Activated CD4-positive, alpha-beta T cell treated with anti-CD3 and anti-CD28 coated beads, Interleukin-2, amount 10 ng/mL, durations not matched to agents 7 days and 5 days (primary cell): ENCODE data around the gene SSBP4. TPM values are rescaled to one million over a fixed set of nuclear protein-coding genes. Genes with fewer than 3 reads are reported as not detected.

Experiments
- CTCF ChIA-PET: fragments of 350-600 bp; sonication (Branson Sonifier 250); formaldehyde crosslinking; loops from one replicate; lab custom pipeline; 2021; ENCODE audit warnings: antibody characterized with exemption; lab: Charles Lee
- POLR2A ChIA-PET: fragments of 350-600 bp; sonication (Branson Sonifier 250); formaldehyde crosslinking; loops from one replicate; lab custom pipeline; 2021; ENCODE audit warnings: antibody characterized with exemption; lab: Charles Lee
- DNase-seq: peaks from one replicate; pipeline ENCODE4 v3.0.0-alpha.2; 2020
- H3K27ac Mint-ChIP-seq: one replicate; pipeline ENCODE4 v1.8.0; 2021; ENCODE audit warnings: mild to moderate bottlenecking, moderate library complexity, mixed read lengths
- H3K27me3 Mint-ChIP-seq: one replicate; pipeline ENCODE4 v1.8.0; 2021; ENCODE audit warnings: mixed read lengths
- H3K36me3 Mint-ChIP-seq: one replicate; pipeline ENCODE4 v1.8.0; 2021; ENCODE audit warnings: low read depth, mixed read lengths
- H3K4me1 Mint-ChIP-seq: one replicate; pipeline ENCODE4 v1.8.0; 2021; ENCODE audit warnings: mixed read lengths
- H3K4me3 Mint-ChIP-seq: one replicate; pipeline ENCODE4 v1.8.0; 2021; ENCODE audit warnings: mild to moderate bottlenecking, moderate library complexity, mixed read lengths
- H3K9me3 Mint-ChIP-seq: one replicate; pipeline ENCODE4 v1.8.0; 2021; ENCODE audit warnings: mixed read lengths
- total RNA-seq, 2 experiments: library from RNA; stranded (reverse); gene quantifications; one replicate each; pipeline ENCODE4 v1.2.3, GENCODE V29; 2021

The SSBP4 gene
- total RNA-seq, 2 experiments from 2014 or later, result 112 to 123 TPM

- Mint-ChIP-seq H3K4me3 (peak overlapping the region; percentile 74), H3K36me3 (peaks cover 7% of the 10 kb centered on the region), H3K4me1 (peaks cover 69% of the 10 kb centered on the region), H3K27ac (peak overlapping the region; percentile 51), H3K27me3 (peaks cover 36% of the 10 kb centered on the region), H3K9me3 (no peaks in the 10 kb centered on the region)
- ChIA-PET CTCF (interaction anchor here (0.6 to 4.1 kb wide), 7 partner anchors 22 to 594 kb away, joined by 3 to 22 read pairs (median 3); no protein-coding TSS in a partner anchor), POLR2A (interaction anchor here (0.6 to 1.9 kb wide), 3 partner anchors 99 to 138 kb away, joined by 3 to 7 read pairs (median 4); partner anchors contain the start of gene JUND)
- no peak for DNase-seq
These were observed 1.8 kb upstream of the SSBP4 start for GRCh38 chr19:18417250-18418028.

- Mint-ChIP-seq H3K27ac (peak overlapping the region; percentile 36), H3K27me3 (peaks cover 31% of the 10 kb centered on the region)
- CTCF ChIA-PET, result interaction anchor here (0.6 to 4.1 kb wide), 9 partner anchors 7 to 593 kb away, joined by 3 to 22 read pairs (median 4); partner anchors contain the start of gene REX1BD
These were observed 1.1 kb upstream of the SSBP4 start for GRCh38 chr19:18418029-18418482.

GRCh38 chr19:18418483-18419194, 559 bp upstream of the SSBP4 start:
- Mint-ChIP-seq H3K27me3 (peaks cover 28% of the 10 kb centered on the region), H3K4me3 (peak overlapping the region; percentile 74), H3K27ac (peak overlapping the region; percentile 85), H3K9me3 (no peaks in the 10 kb centered on the region), H3K4me1 (peaks cover 81% of the 10 kb centered on the region), H3K36me3 (peaks cover 15% of the 10 kb centered on the region)
- ChIA-PET CTCF (interaction anchor here (0.7 to 4.1 kb wide), 22 partner anchors 8 to 412 kb away, joined by 3 to 22 read pairs (median 3); partner anchors contain the start of genes REX1BD and UPF1), POLR2A (interaction anchor here (0.6 to 1.9 kb wide), 2 partner anchors 100 to 137 kb away, joined by 4 to 7 read pairs; partner anchors contain the start of gene JUND)
- DNase-seq, result no peak

More at GRCh38 chr19:18418029-18418482, 1.1 kb upstream of the SSBP4 start:
- Mint-ChIP-seq H3K4me1 (peaks cover 75% of the 10 kb centered on the region), H3K9me3 (no peaks in the 10 kb centered on the region), H3K36me3 (peaks cover 12% of the 10 kb centered on the region), H3K4me3 (peak overlapping the region; percentile 74)
- POLR2A ChIA-PET, result interaction anchor here (0.6 to 1.9 kb wide), 2 partner anchors 99 to 136 kb away, joined by 4 to 7 read pairs; partner anchors contain the start of gene JUND
- no peak for DNase-seq

- ChIA-PET CTCF (interaction anchor here (0.5 to 4.1 kb wide), 23 partner anchors 8 to 1127 kb away, joined by 3 to 22 read pairs (median 3); partner anchors contain the start of genes REX1BD and UPF1), POLR2A (interaction anchor here (0.6 to 1.9 kb wide), 3 partner anchors 107 to 406 kb away, joined by 3 to 7 read pairs (median 4); partner anchors contain the start of gene JUND)
- Mint-ChIP-seq H3K4me3 (peak overlapping the region; percentile 89), H3K27ac (peak overlapping the region; percentile 76), H3K36me3 (peaks cover 18% of the 10 kb centered on the region), H3K27me3 (peaks cover 28% of the 10 kb centered on the region), H3K9me3 (no peaks in the 10 kb centered on the region), H3K4me1 (peaks cover 84% of the 10 kb centered on the region)
- DNase-seq, result peak; percentile 57
These were observed 682 bp downstream of the SSBP4 start for GRCh38 chr19:18419699-18420460.

GRCh38 chr19:18420930-18421329, 1.7 kb downstream of the SSBP4 start:
- Mint-ChIP-seq H3K9me3 (no peaks in the 10 kb centered on the region), H3K4me1 (peaks cover 83% of the 10 kb centered on the region), H3K27me3 (peaks cover 24% of the 10 kb centered on the region), H3K36me3 (peaks cover 21% of the 10 kb centered on the region), H3K4me3 (peak overlapping the region; percentile 89), H3K27ac (peak overlapping the region; percentile 79)
- ChIA-PET POLR2A (no interaction called here), CTCF (interaction anchor here (0.7 to 3.8 kb wide), 8 partner anchors 7 to 137 kb away, joined by 3 to 14 read pairs (median 3); partner anchors contain the start of gene KXD1)
- no peak for DNase-seq

- Mint-ChIP-seq H3K9me3 (no peaks in the 10 kb centered on the region), H3K4me1 (peaks cover 79% of the 10 kb centered on the region), H3K27me3 (peaks cover 20% of the 10 kb centered on the region), H3K36me3 (peaks cover 22% of the 10 kb centered on the region), H3K4me3 (peak overlapping the region; percentile 89), H3K27ac (peak overlapping the region; percentile 79)
- ChIA-PET CTCF (interaction anchor here (0.7 to 3.8 kb wide), 9 partner anchors 10 to 138 kb away, joined by 3 to 14 read pairs (median 3); partner anchors contain the start of gene KXD1), POLR2A (no interaction called here)
- DNase-seq, result no peak
These were observed 2.3 kb downstream of the SSBP4 start for GRCh38 chr19:18421371-18421959.

GRCh38 chr19:18422530-18423191, 3.5 kb downstream of the SSBP4 start:
- DNase-seq, result peak; percentile 70

GRCh38 chr19:18423258-18424020, 4.2 kb downstream of the SSBP4 start:
- H3K27me3 Mint-ChIP-seq, result peaks cover 4% of the 10 kb centered on the region
- no peaks in the 10 kb centered on the region for H3K9me3 Mint-ChIP-seq
- peak overlapping the region; percentile 79 for H3K27ac Mint-ChIP-seq
- ChIA-PET CTCF (interaction anchor here (0.6 to 1.2 kb wide), 3 partner anchors 17 to 130 kb away, joined by 3 to 4 read pairs (median 3); no protein-coding TSS in a partner anchor), POLR2A (no interaction called here)
- H3K36me3 Mint-ChIP-seq, result peaks cover 22% of the 10 kb centered on the region
- no peak for DNase-seq
- peaks cover 65% of the 10 kb centered on the region for H3K4me1 Mint-ChIP-seq
- H3K4me3 Mint-ChIP-seq, result peak overlapping the region; percentile 89

More at GRCh38 chr19:18422530-18423191, 3.5 kb downstream of the SSBP4 start:
- Mint-ChIP-seq H3K9me3 (no peaks in the 10 kb centered on the region), H3K27ac (peak overlapping the region; percentile 79), H3K36me3 (peaks cover 22% of the 10 kb centered on the region), H3K4me1 (peaks cover 70% of the 10 kb centered on the region), H3K4me3 (peak overlapping the region; percentile 89), H3K27me3 (peaks cover 12% of the 10 kb centered on the region)
- CTCF ChIA-PET, result interaction anchor here (0.8 to 1.3 kb wide), 3 partner anchors 18 to 35 kb away, joined by 3 to 5 read pairs (median 3); no protein-coding TSS in a partner anchor
- POLR2A ChIA-PET, result no interaction called here

GRCh38 chr19:18424122-18424889, 5.1 kb downstream of the SSBP4 start:
- Mint-ChIP-seq H3K27me3 (no peaks in the 10 kb centered on the region), H3K36me3 (peaks cover 22% of the 10 kb centered on the region), H3K4me3 (no peak overlapping the region), H3K4me1 (peaks cover 63% of the 10 kb centered on the region), H3K9me3 (no peaks in the 10 kb centered on the region), H3K27ac (no peak overlapping the region)
- no peak for DNase-seq
- ChIA-PET POLR2A (no interaction called here), CTCF (interaction anchor here (0.6 to 1.2 kb wide), 2 partner anchors 16 to 131 kb away, joined by 3 to 4 read pairs; no protein-coding TSS in a partner anchor)
